DMS153 treated with DMSO at 0.1 percent for 48 hours (cell line): ENCODE data around the gene MAD2L2.

Experiments
- DNase-seq: peaks from one replicate; lab custom pipeline; 2025; ENCODE audit not compliant: unreplicated experiment; lab: John Stamatoyannopoulos, UW

MAD2L2 gene

DNA sequence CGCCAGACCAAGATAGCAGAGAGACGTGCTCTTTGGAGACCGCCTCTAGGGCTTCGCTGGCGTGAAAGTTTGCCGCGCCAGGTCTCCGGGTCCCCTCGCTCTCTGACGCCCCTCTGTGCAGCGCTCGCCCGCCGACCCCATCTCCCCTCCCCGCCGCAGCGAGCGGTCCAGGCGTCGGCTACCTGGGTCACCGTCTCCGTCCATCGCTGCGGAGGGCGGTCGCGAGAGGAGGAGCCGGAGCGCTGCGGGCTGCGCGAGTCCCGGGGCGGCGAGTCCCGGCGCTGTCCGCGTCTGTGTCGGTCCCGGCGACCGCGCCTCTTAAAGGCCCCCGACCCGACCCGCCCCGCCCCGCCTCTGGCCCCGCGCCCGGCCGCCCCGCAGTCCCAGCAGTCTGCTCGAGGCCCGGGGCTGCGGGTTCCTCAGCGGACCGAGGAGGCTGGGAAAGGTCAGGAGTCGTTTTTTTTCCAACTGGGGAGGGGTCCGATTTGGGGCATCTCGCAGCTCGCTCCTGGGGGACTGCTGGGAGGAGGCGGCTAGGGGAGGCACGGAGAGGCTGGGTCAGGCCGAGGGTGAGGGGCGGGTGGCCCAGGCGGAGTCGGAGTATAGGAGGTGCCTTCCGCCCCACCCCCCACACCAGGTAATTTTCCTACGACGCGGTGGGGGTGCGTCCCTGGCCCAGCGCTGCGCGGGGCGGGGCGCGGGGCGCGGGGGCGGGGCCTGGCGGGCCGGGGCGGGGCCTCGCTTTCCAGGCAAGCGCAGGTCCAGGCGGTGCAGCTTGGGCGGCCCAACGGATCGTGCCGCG is 26.6 kb downstream of the MAD2L2 start, which contains the start of the genes FBXO2 and FBXO44:
TSS of gene FBXO2 (minus strand) at position 293 of the 802 bp plus-strand sequence. CDS start at position 204, 89 bp downstream.
TSS of gene FBXO44 (plus strand) at position 741 of the 802 bp plus-strand sequence. CDS start 959 bp downstream, outside the sequence.
- DNase-seq: no peak

GRCh38 chr1:11653861-11654136 is 27.1 kb downstream of the MAD2L2 start:
- DNase-seq: no peak

GRCh38 chr1:11653101-11653860 is 27.7 kb downstream of the MAD2L2 start:
- DNase-seq: no peak

DNA sequence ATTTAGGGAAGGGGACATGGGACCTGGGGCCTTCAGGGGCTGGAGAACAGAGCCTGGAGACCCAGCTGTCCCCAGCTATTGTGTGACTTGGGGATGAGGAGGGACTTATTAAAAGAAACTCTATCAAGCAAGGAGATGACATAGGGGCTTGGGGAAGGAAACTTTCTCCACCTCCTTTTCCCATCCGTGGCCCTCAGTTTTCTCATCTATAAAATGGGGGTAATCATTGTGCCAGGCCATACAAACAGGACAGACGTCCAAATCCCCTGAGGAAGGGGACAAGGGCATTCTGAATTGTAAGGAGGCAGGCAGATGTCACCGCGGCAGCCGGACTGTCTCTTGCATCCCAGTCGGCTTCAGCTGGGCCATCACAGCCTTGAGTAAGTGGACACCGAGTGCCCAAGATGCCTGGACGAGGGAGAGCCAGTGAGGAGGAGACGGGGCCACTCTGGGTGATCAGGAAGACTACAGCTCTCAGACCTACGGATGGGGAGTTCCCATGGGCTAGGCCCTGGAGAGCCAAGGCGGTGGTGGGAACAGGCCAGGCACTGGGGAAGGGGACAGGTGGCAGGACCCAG is 28.7 kb downstream of the MAD2L2 start:
- DNase-seq: no peak

DNA sequence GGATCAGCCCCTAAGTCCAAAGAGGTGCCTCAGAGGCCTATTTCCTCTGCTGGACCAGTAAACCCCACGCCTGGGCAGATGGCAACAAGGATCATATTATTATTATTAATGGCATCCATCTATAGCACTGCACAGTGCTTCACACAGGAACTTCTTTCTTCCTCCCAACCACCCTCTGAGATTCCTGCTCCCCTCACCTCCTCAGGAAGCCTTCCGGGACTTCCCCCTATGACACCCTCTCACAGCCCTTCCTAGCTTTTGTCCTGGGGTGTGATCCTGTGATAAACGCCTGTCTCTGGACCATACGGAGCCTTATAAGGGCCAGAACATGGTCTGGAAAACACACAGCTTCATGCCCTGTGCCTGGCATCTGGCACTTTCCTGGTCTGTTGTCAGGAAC is 29.9 kb downstream of the MAD2L2 start:
- DNase-seq: no peak

GRCh38 chr1:11650331-11650991 is 30.5 kb downstream of the MAD2L2 start:
- peak; percentile 76 for DNase-seq

GRCh38 chr1:11649624-11650330 is 31.2 kb downstream of the MAD2L2 start:
- no peak for DNase-seq

DNA sequence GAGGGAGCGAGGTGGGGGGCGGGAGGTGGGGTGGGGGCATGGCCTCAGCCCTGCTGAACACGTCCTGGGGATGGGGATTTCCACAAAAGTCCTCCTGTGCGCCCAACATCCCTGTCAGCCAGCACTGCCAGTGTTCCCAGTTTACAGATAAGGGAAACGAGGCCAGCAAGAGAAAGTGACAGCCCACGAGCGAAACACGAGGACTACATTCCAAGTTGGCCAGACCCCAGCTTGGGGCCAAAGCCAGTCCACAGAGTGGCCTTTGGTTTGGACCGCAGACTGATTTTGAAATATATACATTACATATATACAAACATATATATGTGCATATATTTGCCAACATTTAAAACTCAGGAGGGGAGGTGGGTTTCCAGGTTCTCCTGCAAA is 31.7 kb downstream of the MAD2L2 start:
- DNase-seq: no peak

- DNase-seq: peak; percentile 25
Observed at GRCh38 chr1:11648732-11649158, 32.2 kb downstream of the MAD2L2 start.

GRCh38 chr1:11648039-11648438 is 32.9 kb downstream of the MAD2L2 start:
- no peak for DNase-seq

- no peak for DNase-seq
Observed at GRCh38 chr1:11647333-11647732, 33.6 kb downstream of the MAD2L2 start.

- no peak for DNase-seq
Observed at GRCh38 chr1:11646317-11646716, 34.6 kb downstream of the MAD2L2 start.

- DNase-seq: peak; percentile 79
Observed at GRCh38 chr1:11645670-11646265, 35.2 kb downstream of the MAD2L2 start.

- no peak for DNase-seq
Observed at GRCh38 chr1:11645270-11645669, 35.7 kb downstream of the MAD2L2 start.

DNA sequence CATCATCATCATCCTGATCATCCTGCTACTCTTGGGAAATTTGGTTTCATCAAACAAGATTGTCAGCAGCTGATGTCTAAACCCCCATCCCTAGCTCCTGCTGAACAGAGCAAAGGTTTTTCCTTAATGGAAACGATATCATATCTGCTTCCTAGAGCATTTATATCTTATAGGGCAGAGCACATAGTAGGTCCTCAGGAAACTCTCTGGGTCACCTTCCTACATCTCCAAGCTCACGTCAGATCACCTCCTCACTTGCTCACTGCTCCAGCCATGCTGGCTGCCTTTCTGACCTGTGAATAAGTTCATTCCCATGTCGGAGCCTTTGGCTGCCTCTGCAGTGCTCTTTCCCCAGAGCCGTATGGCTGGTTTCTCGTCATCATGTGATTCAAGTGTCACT is 37.2 kb downstream of the MAD2L2 start:
- DNase-seq: no peak

DNA sequence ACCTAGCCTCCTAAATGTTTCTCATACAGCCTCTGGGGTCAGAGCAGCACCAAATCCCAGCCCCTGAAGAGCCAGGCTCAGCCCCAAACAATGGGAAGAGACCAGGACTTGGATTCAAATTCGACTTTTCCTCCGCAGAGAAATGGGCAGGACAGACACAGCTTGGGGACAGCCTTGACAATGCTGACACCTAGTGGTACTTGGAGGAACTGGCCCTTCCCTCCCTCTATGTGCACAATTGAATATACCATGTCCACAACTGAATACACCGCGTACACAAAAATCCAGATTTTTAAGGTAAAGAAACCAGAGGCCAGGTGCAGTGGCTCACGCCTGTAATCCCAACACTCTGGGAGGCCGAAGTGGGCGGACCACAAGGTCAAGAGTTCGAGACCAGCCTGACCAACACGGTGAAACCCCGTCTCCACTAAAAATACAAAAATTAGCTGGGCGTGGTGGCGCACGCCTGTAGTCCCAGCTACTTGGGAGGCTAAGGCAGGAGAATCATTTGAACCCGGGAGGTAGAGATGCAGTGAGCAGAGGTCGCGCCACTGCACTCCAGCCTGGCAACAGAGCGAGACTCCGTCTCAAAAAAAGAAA is 38.4 kb downstream of the MAD2L2 start:
- DNase-seq: peak; percentile 82

DNA sequence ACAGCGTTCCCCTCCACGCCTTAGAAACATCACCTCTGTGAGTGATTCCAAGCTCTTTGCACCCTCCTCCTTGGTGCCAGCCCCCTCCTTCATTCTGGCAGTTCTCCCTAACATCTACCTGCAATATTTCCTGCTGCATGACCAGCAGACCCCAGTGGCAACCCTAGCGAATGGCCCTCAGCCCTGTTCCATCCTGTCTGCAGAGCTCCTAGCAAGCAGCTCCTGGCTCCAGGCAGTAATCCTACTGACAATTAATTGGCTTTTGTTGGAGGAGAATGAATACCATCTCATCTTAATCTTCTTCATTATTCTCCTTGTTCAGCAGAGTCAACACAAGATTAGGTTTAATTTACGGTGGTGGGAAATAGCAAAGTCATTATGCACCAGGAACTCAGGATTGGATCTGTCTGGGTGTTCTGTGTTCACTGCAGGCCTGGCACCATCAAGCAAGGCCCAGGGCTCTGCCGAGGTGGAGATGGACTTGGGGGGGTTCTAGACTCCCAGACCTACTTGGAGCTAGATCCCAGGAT is 39.1 kb downstream of the MAD2L2 start:
- DNase-seq: no peak

DNA sequence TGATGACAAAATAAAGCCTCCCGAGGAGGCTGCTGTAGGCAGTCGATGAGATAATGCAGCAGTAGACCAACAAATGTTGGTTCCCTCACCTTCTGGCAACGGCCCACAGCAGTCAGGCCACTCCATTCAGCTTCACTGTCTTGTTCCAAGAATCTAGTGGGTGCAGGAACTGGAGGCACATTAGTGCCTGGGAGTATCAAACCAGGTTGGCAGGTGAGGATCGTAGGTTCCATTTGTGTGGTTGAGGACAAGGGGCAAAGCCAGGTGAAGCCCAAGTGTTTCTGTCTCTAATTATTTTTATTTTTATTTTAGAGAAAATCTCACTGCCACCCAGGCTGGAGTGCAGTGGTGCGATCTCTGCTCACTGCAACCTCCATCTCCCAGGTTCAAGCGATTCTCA is 40.0 kb downstream of the MAD2L2 start:
- DNase-seq: no peak

GRCh38 chr1:11640101-11640500 is 40.8 kb downstream of the MAD2L2 start:
- no peak for DNase-seq

GRCh38 chr1:11639372-11639771 is 41.6 kb downstream of the MAD2L2 start:
- no peak for DNase-seq
